HCT116 (cell line): Measurements from ENCODE around the gene TMTC2.

Experiments
- CTCF ChIP-seq, 3 experiments: fragments of 200-600 bp in 1 of 3; sonication (generic) in 1 of 3; IDR thresholded peaks in 2 of 3; conservative IDR thresholded peaks in 1 of 3; 2 replicates each; pipeline ENCODE4 v1.5.1; 2012 to 2017; ENCODE audit warnings: low read depth in 2 of 3, low read length in 2 of 3, antibody characterized with exemption in 1 of 3, borderline replicate concordance in 1 of 3, control low read depth in 1 of 3, mild to moderate bottlenecking in 1 of 3, mixed read lengths in 1 of 3, mixed run types in 1 of 3, moderate library complexity in 1 of 3; ENCODE audit not compliant: insufficient read depth in 1 of 3
- EZH2 ChIP-seq: fragments of 200-600 bp; sonication (generic); IDR thresholded peaks from 2 replicates; pipeline ENCODE4 v1.6.1; 2017; ENCODE audit warnings: antibody characterized with exemption, mixed run types
- EZH2phosphoT487 ChIP-seq: fragments of 200-600 bp; IDR thresholded peaks from 2 replicates; pipeline ENCODE4 v1.6.1; 2018; ENCODE audit warnings: antibody characterized with exemption, borderline replicate concordance
- POLR2A ChIP-seq: IDR thresholded peaks from 2 replicates; pipeline ENCODE4 v1.7.0; 2011; ENCODE audit warnings: borderline replicate concordance; ENCODE audit not compliant: insufficient read depth, insufficient read length; ENCODE audit errors: extremely low read depth
- RAD21 ChIP-seq: IDR thresholded peaks from 2 replicates; pipeline ENCODE4 v1.6.1; 2012; ENCODE audit warnings: low read depth, mild to moderate bottlenecking
- REST ChIP-seq: IDR thresholded peaks from 2 replicates; pipeline ENCODE4 v1.6.1; 2012; ENCODE audit warnings: low read depth
- SP1 ChIP-seq: IDR thresholded peaks from 2 replicates; pipeline ENCODE4 v1.6.1; 2012; ENCODE audit warnings: low read depth
- SRF ChIP-seq: IDR thresholded peaks from 2 replicates; pipeline ENCODE4 v1.6.1; 2012; ENCODE audit warnings: low read depth

GRCh38 chr12:82688596-82688995 lies 1.9 kb downstream of the TMTC2 start:
- TF ChIP-seq CTCF (IDR thresholded peaks at IDR 0.05 in 2 of 3, conservative IDR thresholded peaks at IDR 0.05 in 1 of 3; ENCODE audit: borderline replicate concordance in 1 of 3, insufficient read depth in 1 of 3, low read depth in 2 of 3, low read length in 2 of 3) (no peak), REST (no peak), EZH2phosphoT487 (no peak), SP1 (no peak), EZH2 (no peak), SRF (no peak), RAD21 (no peak), POLR2A (no peak)
